HCT116 (cell line): ENCODE results near the gene ALDH1L2.

Experiments
- CEBPB ChIP-seq: IDR thresholded peaks from 2 replicates; pipeline ENCODE4 v1.6.1; 2012; ENCODE audit warnings: low read depth
- CTCF ChIP-seq, 3 experiments: fragments of 200-600 bp in 1 of 3; sonication (generic) in 1 of 3; IDR thresholded peaks in 2 of 3; conservative IDR thresholded peaks in 1 of 3; 2 replicates each; pipeline ENCODE4 v1.5.1; 2012 to 2017; ENCODE audit warnings: low read depth in 2 of 3, low read length in 2 of 3, antibody characterized with exemption in 1 of 3, borderline replicate concordance in 1 of 3, control low read depth in 1 of 3, mild to moderate bottlenecking in 1 of 3, mixed read lengths in 1 of 3, mixed run types in 1 of 3, moderate library complexity in 1 of 3; ENCODE audit not compliant: insufficient read depth in 1 of 3
- ELF1 ChIP-seq: IDR thresholded peaks from 2 replicates; pipeline ENCODE4 v1.6.1; 2012; ENCODE audit warnings: low read depth, borderline replicate concordance
- EZH2 ChIP-seq: fragments of 200-600 bp; sonication (generic); IDR thresholded peaks from 2 replicates; pipeline ENCODE4 v1.6.1; 2017; ENCODE audit warnings: antibody characterized with exemption, mixed run types
- EZH2phosphoT487 ChIP-seq: fragments of 200-600 bp; IDR thresholded peaks from 2 replicates; pipeline ENCODE4 v1.6.1; 2018; ENCODE audit warnings: antibody characterized with exemption, borderline replicate concordance
- FOSL1 ChIP-seq: IDR thresholded peaks from 2 replicates; pipeline ENCODE4 v1.6.1; 2012; ENCODE audit warnings: low read depth
- MAX ChIP-seq: IDR thresholded peaks from 2 replicates; pipeline ENCODE4 v1.6.1; 2012
- POLR2A ChIP-seq: IDR thresholded peaks from 2 replicates; pipeline ENCODE4 v1.7.0; 2011; ENCODE audit warnings: borderline replicate concordance; ENCODE audit not compliant: insufficient read depth, insufficient read length; ENCODE audit errors: extremely low read depth
- RAD21 ChIP-seq: IDR thresholded peaks from 2 replicates; pipeline ENCODE4 v1.6.1; 2012; ENCODE audit warnings: low read depth, mild to moderate bottlenecking
- SP1 ChIP-seq: IDR thresholded peaks from 2 replicates; pipeline ENCODE4 v1.6.1; 2012; ENCODE audit warnings: low read depth
- YY1 ChIP-seq: IDR thresholded peaks from 2 replicates; pipeline ENCODE4 v1.6.1; 2011; ENCODE audit warnings: low read length, low read depth, moderate library complexity, mild to moderate bottlenecking; ENCODE audit not compliant: insufficient replicate concordance; ENCODE audit errors: extremely low read depth

GRCh38 chr12:105116969-105117368 lies 32.7 kb upstream of the ALDH1L2 start:
- TF ChIP-seq CTCF (IDR thresholded peaks at IDR 0.05 in 2 of 3, conservative IDR thresholded peaks at IDR 0.05 in 1 of 3; ENCODE audit: borderline replicate concordance in 1 of 3, insufficient read depth in 1 of 3, low read depth in 2 of 3, low read length in 2 of 3), result no peak
- no peak for TF ChIP-seq CEBPB
- TF ChIP-seq MAX, result no peak
- no peak for TF ChIP-seq POLR2A
- no peak for TF ChIP-seq SP1
- no peak for TF ChIP-seq RAD21
- no peak for TF ChIP-seq EZH2phosphoT487
- no peak for TF ChIP-seq EZH2
- TF ChIP-seq YY1, result no peak
- no peak for TF ChIP-seq FOSL1
- TF ChIP-seq ELF1, result no peak
